ENCODE measurements around the gene ACSS2.

Gene ACSS2

GRCh38 chr20:34951652-34952051 is 75.2 kb downstream of the ACSS2 start:
- TF ChIP-seq, protein P1, sequence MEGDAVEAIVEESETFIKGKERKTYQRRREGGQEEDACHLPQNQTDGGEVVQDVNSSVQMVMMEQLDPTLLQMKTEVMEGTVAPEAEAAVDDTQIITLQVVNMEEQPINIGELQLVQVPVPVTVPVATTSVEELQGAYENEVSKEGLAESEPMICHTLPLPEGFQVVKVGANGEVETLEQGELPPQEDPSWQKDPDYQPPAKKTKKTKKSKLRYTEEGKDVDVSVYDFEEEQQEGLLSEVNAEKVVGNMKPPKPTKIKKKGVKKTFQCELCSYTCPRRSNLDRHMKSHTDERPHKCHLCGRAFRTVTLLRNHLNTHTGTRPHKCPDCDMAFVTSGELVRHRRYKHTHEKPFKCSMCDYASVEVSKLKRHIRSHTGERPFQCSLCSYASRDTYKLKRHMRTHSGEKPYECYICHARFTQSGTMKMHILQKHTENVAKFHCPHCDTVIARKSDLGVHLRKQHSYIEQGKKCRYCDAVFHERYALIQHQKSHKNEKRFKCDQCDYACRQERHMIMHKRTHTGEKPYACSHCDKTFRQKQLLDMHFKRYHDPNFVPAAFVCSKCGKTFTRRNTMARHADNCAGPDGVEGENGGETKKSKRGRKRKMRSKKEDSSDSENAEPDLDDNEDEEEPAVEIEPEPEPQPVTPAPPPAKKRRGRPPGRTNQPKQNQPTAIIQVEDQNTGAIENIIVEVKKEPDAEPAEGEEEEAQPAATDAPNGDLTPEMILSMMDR (IDR thresholded peaks at IDR 0.05; ENCODE audit: low read depth, low read length): no peak
- H3K4me3 ChIP-seq (ENCODE audit: low read depth, low read length): no peak overlapping the region
- no peaks in the 10 kb centered on the region for H3K27me3 ChIP-seq
- H3K4me1 ChIP-seq: peaks cover 4% of the 10 kb centered on the region
- DNase-seq: no peak
- H3K9me3 ChIP-seq: no peaks in the 10 kb centered on the region
- H3K36me3 ChIP-seq: no peaks in the 10 kb centered on the region; the same call in 1 of the 2 replicates

DNA sequence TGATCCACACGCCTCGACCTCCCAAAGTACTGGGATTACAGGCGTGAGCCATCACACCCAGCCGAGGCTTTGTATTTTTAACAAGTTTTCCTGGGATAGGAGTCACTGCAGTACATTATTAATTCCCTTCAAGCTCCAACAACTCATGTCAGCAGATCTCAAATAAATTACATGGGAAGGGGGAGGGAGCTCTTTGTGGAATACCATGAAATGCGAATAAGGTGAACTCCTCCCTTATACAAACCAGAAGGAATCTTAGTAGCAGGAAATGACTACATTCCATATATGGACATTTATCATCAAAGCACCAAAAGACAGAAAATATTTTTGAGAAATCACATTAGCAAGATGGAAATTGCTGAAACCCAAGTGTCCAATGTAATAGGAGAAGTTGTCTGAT is 76.3 kb downstream of the ACSS2 start:
- DNase-seq: no peak
- TF ChIP-seq, protein P1 (IDR thresholded peaks at IDR 0.05; ENCODE audit: low read depth, low read length): no peak
- Histone ChIP-seq H3K4me1 (peaks cover 4% of the 10 kb centered on the region), H3K27me3 (no peaks in the 10 kb centered on the region), H3K4me3 (ENCODE audit: low read depth, low read length) (no peak overlapping the region), H3K9me3 (no peaks in the 10 kb centered on the region), H3K36me3 (no peaks in the 10 kb centered on the region; the same call in 1 of the 2 replicates)

- TF ChIP-seq, protein P1 (IDR thresholded peaks at IDR 0.05; ENCODE audit: low read depth, low read length): no peak
Observed at GRCh38 chr20:34953960-34954359, 77.5 kb downstream of the ACSS2 start.

DNA sequence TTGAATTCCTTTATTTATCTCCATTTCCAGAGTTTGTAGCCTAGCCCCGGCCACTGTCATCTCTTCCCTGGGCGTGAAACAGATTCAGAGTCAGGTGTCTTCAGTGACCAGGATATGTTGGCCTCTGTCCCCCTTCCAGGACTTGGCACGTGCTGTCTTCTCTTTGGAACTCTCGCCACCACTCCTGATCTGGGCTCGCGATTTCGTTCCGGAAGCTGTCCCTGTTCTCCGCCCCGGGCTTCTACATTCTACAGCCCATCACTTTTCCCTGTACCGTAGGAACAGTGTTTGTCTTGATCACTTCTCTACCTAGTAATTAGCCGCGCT is 78.5 kb downstream of the ACSS2 start:
- Histone ChIP-seq H3K4me1 (peaks cover 4% of the 10 kb centered on the region), H3K27me3 (no peaks in the 10 kb centered on the region), H3K36me3 (no peaks in the 10 kb centered on the region; the same call in 1 of the 2 replicates), H3K4me3 (ENCODE audit: low read depth, low read length) (peak overlapping the region; percentile 67), H3K9me3 (no peaks in the 10 kb centered on the region)
- peak; percentile 59 for DNase-seq
- TF ChIP-seq, protein P1 (IDR thresholded peaks at IDR 0.05; ENCODE audit: low read depth, low read length): no peak

More at GRCh38 chr20:34953960-34954359, 77.5 kb downstream of the ACSS2 start:
- no peaks in the 10 kb centered on the region for H3K27me3 ChIP-seq
- H3K9me3 ChIP-seq: no peaks in the 10 kb centered on the region
- no peaks in the 10 kb centered on the region; the same call in 1 of the 2 replicates for H3K36me3 ChIP-seq
- peaks cover 4% of the 10 kb centered on the region for H3K4me1 ChIP-seq
- no peak overlapping the region for H3K4me3 ChIP-seq (ENCODE audit: low read depth, low read length)
- no peak for DNase-seq

DNA sequence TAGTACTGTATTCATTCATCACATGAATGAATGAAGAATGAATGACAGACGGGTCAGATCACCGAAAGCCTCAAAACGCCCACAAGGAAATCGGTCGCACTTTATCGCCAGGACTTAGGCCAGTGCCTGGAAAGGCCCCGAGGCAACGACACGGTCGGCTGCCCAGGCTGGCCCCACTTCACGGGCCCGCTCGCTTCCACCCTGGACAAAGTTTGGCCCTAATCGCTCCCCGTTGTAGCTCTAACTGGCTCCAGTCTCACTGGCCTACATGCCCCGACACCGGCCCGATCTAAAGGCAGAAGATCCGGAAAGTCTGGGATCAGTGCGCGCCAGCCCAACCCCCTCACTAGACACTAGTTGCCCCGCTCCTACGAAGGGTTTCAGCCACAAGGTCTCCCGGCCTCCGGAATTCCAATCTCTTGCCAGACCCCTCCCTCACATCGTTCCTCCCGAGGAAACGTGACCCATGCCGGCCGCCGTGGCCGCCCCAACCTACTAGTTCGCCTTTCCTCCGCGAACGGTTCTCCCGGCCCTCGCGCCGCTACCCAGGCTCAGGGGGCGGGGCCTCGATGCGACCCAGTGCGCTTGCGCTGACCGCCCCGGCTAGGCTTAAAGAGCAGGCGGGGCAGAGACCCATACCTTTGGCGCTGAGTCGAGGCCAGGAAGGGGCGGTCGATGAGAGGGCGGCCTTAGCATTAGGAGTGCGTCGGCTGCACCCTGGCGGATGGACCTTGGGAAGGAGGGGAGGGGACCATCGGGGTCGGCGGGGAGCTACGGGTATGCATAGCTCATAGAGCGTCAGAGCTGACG is 79.0 kb downstream of the ACSS2 start, which contains the start of the genes GSS and MYH7B:
Gene GSS (minus strand): TSS at position 576 of the 810 bp plus-strand sequence. CDS start 3,954 bp downstream, outside the sequence.
Gene MYH7B (plus strand): TSS at position 638 of the 810 bp plus-strand sequence. CDS start 22,138 bp downstream, outside the sequence.
- Histone ChIP-seq H3K9me3 (no peaks in the 10 kb centered on the region), H3K4me1 (peaks cover 4% of the 10 kb centered on the region), H3K4me3 (ENCODE audit: low read depth, low read length) (peak within 1 kb of the TSS; percentile 67), H3K36me3 (no peaks in the 10 kb centered on the region), H3K27me3 (no peaks in the 10 kb centered on the region)
- TF ChIP-seq, protein P1 (IDR thresholded peaks at IDR 0.05; ENCODE audit: low read depth, low read length): peak; percentile 56
- peak; percentile 98 for DNase-seq

DNA sequence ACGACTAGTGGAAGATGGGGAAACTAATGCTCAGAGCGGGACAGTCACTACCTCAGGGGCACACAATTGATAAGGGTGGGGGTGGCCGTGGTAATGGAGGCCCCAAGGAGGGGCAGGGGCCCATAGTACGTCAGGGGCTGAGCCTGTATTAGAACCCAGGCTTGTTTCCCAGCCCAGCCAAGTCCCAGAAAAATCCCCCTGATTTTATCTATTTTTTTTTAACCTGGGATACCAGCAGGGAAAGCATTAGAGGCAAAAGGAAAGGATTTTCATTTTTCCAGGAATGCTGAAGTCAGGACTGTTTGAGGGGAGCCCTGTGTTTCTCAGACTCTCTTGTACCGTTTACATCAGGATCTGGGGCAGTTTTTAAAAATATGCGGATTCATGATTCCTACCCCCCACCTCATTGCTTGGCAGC is 79.6 kb downstream of the ACSS2 start:
- Histone ChIP-seq H3K27me3 (no peaks in the 10 kb centered on the region), H3K4me1 (peaks cover 4% of the 10 kb centered on the region), H3K9me3 (no peaks in the 10 kb centered on the region), H3K4me3 (ENCODE audit: low read depth, low read length) (peak overlapping the region; percentile 67), H3K36me3 (no peaks in the 10 kb centered on the region)
- DNase-seq: no peak
- TF ChIP-seq, protein P1 (IDR thresholded peaks at IDR 0.05; ENCODE audit: low read depth, low read length): no peak
